B cell (primary cell): ENCODE data around the gene FADS2. TPM values are rescaled to one million over a fixed set of nuclear protein-coding genes. Genes with fewer than 3 reads are reported as not detected.

ENCODE experiments used
- ATAC-seq: fragments of 200-7000 bp; cut with Tn5 transposase; one replicate; pipeline ENCODE4 v1.10.0; 2021; ENCODE audit warnings: low read depth, mild to moderate bottlenecking, moderate number of reproducible peaks, moderate library complexity
- CTCF ChIA-PET: fragments of 350-600 bp; sonication (Branson Sonifier 250); formaldehyde crosslinking; loops from one replicate; lab custom pipeline; 2021; ENCODE audit warnings: antibody characterized with exemption, inconsistent platforms; lab: Charles Lee
- POLR2A ChIA-PET: fragments of 350-600 bp; sonication (Branson Sonifier 250); formaldehyde crosslinking; loops from one replicate; lab custom pipeline; 2021; ENCODE audit warnings: antibody characterized with exemption; lab: Charles Lee
- DNase-seq: peaks from one replicate; pipeline ENCODE4 v3.0.0; 2013
- H2AFZ ChIP-seq: 2 replicates; pipeline ENCODE4 v1.6.1; 2012; ENCODE audit warnings: mild to moderate bottlenecking, low read depth, low read length; ENCODE audit not compliant: insufficient read depth, poor library complexity, severe bottlenecking
- H3K27ac ChIP-seq, 2 donors: 1 replicate in 1 of 2; 2 replicates in 1 of 2; pipeline ENCODE4 v1.5.1; 2012 to 2013; ENCODE audit warnings: low read length in 2 of 2, mild to moderate bottlenecking in 2 of 2, moderate library complexity in 1 of 2
- H3K27me3 ChIP-seq, 4 experiments: fragments of 200-600 bp in 1 of 4; sonication (generic) in 1 of 4; replicated peaks in 1 of 4; 1 replicate in 2 of 4; 2 replicates in 2 of 4; pipeline versions ENCODE4 v1.6.1 to v1.7.0; 2013 to 2016; ENCODE audit warnings: low read length in 3 of 4, mild to moderate bottlenecking in 2 of 4, mixed read lengths in 1 of 4, moderate library complexity in 1 of 4; ENCODE audit not compliant: insufficient read depth in 4 of 4, control insufficient read depth in 3 of 4; ENCODE audit errors: control extremely low read depth in 1 of 4
- H3K36me3 ChIP-seq, 2 experiments: replicated peaks in 1 of 2; 1 replicate in 1 of 2; 2 replicates in 1 of 2; pipeline versions ENCODE4 v1.6.1 to v1.7.1; 2013; ENCODE audit warnings: low read length in 1 of 2; ENCODE audit not compliant: insufficient read depth in 2 of 2, control insufficient read depth in 1 of 2; ENCODE audit errors: control extremely low read depth in 1 of 2, extremely low read depth in 1 of 2
- H3K4me1 ChIP-seq, 2 donors: fragments of 200-600 bp in 1 of 2; sonication (generic) in 1 of 2; 1 replicate in 1 of 2; 2 replicates in 1 of 2; pipeline versions ENCODE4 v1.5.1 to v1.6.1; 2013 to 2017; ENCODE audit warnings: low read length in 2 of 2; ENCODE audit not compliant: control insufficient read depth in 2 of 2, insufficient read depth in 2 of 2
- H3K4me2 ChIP-seq: replicated peaks from 2 replicates; pipeline ENCODE3; 2012; ENCODE audit warnings: mild to moderate bottlenecking, low read depth, low read length; ENCODE audit not compliant: poor library complexity, severe bottlenecking
- H3K4me3 ChIP-seq, 5 experiments: fragments of 200-600 bp in 1 of 5; sonication (generic) in 1 of 5; 1 replicate in 3 of 5; 2 replicates in 2 of 5; pipeline versions ENCODE4 v1.5.1 to v1.7.0; 2011 to 2016; ENCODE audit warnings: low read length in 4 of 5, mild to moderate bottlenecking in 4 of 5, low read depth in 2 of 5, control low read depth in 1 of 5, moderate library complexity in 1 of 5; ENCODE audit not compliant: insufficient read depth in 1 of 5; ENCODE audit errors: control extremely low read depth in 1 of 5, extremely low read depth in 1 of 5
- H3K79me2 ChIP-seq: fragments of 200-600 bp; sonication (generic); one replicate; pipeline ENCODE4 v1.6.0; 2016; ENCODE audit warnings: low read length; ENCODE audit not compliant: control insufficient read depth, insufficient read depth
- H3K9ac ChIP-seq: fragments of 200-600 bp; sonication (generic); 2 replicates; pipeline ENCODE4 v1.6.1; 2017; ENCODE audit warnings: mild to moderate bottlenecking, low read length, moderate library complexity
- H3K9me3 ChIP-seq, 3 donors: one replicate each; pipeline versions ENCODE4 v1.6.1 to v1.7.1; 2013; ENCODE audit warnings: low read length in 2 of 3; ENCODE audit not compliant: control insufficient read depth in 2 of 3, insufficient read depth in 1 of 3; ENCODE audit errors: control extremely low read depth in 1 of 3
- H4K20me1 ChIP-seq: 2 replicates; pipeline ENCODE4 v1.6.0; 2012; ENCODE audit warnings: mild to moderate bottlenecking, low read length; ENCODE audit not compliant: insufficient read depth, control insufficient read depth, poor library complexity, severe bottlenecking
- H3K27ac Mint-ChIP-seq: one replicate; pipeline ENCODE4 v1.8.0; 2021; ENCODE audit warnings: mixed read lengths
- H3K27me3 Mint-ChIP-seq: one replicate; pipeline ENCODE4 v1.8.0; 2021; ENCODE audit warnings: mixed read lengths
- H3K4me1 Mint-ChIP-seq: one replicate; pipeline ENCODE4 v1.8.0; 2021; ENCODE audit warnings: mixed read lengths
- H3K4me3 Mint-ChIP-seq: one replicate; pipeline ENCODE4 v1.8.0; 2021; ENCODE audit warnings: mixed read lengths
- H3K9me3 Mint-ChIP-seq: one replicate; pipeline ENCODE4 v1.8.0; 2022; ENCODE audit warnings: mixed read lengths; ENCODE audit not compliant: insufficient read depth
- EZH2 ChIP-seq: IDR thresholded peaks from 2 replicates; pipeline ENCODE4 v1.6.1; 2012; ENCODE audit warnings: borderline replicate concordance, low read depth, mild to moderate bottlenecking, moderate library complexity, low read length; ENCODE audit not compliant: insufficient read depth, poor library complexity, severe bottlenecking
- WGBS: methylation state at CpG from one replicate; pipeline ENCODE4 v1.1.5; 2013; ENCODE audit warnings: missing lambda C conversion rate; ENCODE audit not compliant: insufficient coverage; 5-methylcytosine and 5-hydroxymethylcytosine counted together
- intact Hi-C: fragments of 100-400 bp; cut with micrococcal nuclease; formaldehyde crosslinking; loops from one replicate; pipeline ENCODE4 v1.10.0; 2022
- polyA plus RNA-seq: library from polyadenylated mRNA; depleted of rRNA; stranded (reverse); fragments of >200 nt; gene quantifications from 2 replicates; pipeline ENCODE4 v1.2.3, GENCODE V29; 2012
- total RNA-seq, 2 donors: library from RNA; stranded (reverse); fragments of 120-200 nt in 1 of 2; gene quantifications; 1 replicate in 1 of 2; 2 replicates in 1 of 2; pipeline versions ENCODE4 v1.2.3 to v1.2.4, GENCODE V29; 2013 to 2022
- TF ChIP-seq, protein P1 (sequence below): fragments of 200-600 bp; IDR thresholded peaks from one replicate; pipeline ENCODE4 v1.8.0; 2022; ENCODE audit warnings: antibody characterized with exemption, mild to moderate bottlenecking

Gene FADS2
- total and polyA plus RNA-seq, 2 donors (not counting 1 experiment from before 2014, with no cell fraction given), result 1.5 to 5.9 TPM

DNA sequence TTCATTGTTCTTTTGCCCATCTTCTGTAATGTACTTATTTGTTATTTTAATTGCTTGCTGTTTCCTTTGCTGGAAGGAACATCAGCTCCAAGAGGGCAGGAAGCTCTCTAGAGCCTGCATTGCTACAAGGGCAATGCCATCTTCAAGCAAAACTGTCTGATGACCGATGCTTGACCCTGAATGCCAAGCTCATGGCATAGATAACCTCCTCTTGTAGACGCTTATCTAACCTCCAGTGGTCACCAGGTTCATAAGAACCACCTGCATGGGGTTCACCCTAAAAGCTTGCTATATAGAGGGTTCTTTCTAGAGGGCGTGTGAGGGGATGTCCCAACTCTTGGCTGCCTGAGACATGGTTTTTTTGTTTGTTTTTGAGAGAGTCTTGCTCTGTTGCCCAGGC, 46.8 kb downstream of the FADS2 start:
- DNase-seq, result no peak

DNA sequence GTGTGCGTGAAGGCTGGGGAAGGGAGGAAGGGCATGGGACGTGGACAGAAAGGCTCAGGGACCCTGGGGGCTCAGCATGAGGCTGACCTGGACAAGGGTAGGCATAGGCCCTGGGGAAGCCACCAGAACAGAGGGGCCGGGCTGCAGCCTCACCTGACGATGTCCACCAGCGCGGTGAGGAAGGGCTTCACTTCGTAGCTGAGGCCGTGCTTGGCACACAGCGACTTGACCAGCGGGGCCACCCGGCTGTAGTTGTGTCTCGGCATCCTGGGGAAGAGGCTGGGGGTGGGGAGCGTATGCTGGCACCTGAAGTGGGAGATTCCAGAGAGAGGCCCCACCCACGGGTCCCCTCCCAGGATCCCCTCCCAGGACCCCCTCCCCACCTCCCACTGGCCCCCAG, 47.6 kb downstream of the FADS2 start:
- no peaks in the 10 kb centered on the region for H3K9me3 ChIP-seq
- no peak for TF ChIP-seq EZH2
- TF ChIP-seq, protein P1, sequence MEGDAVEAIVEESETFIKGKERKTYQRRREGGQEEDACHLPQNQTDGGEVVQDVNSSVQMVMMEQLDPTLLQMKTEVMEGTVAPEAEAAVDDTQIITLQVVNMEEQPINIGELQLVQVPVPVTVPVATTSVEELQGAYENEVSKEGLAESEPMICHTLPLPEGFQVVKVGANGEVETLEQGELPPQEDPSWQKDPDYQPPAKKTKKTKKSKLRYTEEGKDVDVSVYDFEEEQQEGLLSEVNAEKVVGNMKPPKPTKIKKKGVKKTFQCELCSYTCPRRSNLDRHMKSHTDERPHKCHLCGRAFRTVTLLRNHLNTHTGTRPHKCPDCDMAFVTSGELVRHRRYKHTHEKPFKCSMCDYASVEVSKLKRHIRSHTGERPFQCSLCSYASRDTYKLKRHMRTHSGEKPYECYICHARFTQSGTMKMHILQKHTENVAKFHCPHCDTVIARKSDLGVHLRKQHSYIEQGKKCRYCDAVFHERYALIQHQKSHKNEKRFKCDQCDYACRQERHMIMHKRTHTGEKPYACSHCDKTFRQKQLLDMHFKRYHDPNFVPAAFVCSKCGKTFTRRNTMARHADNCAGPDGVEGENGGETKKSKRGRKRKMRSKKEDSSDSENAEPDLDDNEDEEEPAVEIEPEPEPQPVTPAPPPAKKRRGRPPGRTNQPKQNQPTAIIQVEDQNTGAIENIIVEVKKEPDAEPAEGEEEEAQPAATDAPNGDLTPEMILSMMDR, result no peak
- no peak overlapping the region for H3K9ac ChIP-seq
- H3K4me2 ChIP-seq, result no peak overlapping the region
- Mint-ChIP-seq H3K4me1 (peaks cover 34% of the 10 kb centered on the region), H3K4me3 (no peak overlapping the region), H3K9me3 (no peaks in the 10 kb centered on the region), H3K27ac (no peak overlapping the region), H3K27me3 (no peaks in the 10 kb centered on the region)
- peaks cover 0 to 14% of the 10 kb centered on the region in 2 experiments for H3K36me3 ChIP-seq
- intact Hi-C loops, result no loop called here
- 100% methylated on average over 13 of the region's 14 CpGs for WGBS
- peaks cover 0 to 3% (median 0%) of the 10 kb centered on the region in 4 experiments for H3K27me3 ChIP-seq
- DNase-seq (no peak), ATAC-seq (no peak)
- no peaks in the 10 kb centered on the region for H3K79me2 ChIP-seq
- ChIA-PET CTCF (interaction anchor here (0.9 to 17.9 kb wide), 7 partner anchors 17 to 233 kb away, joined by 3 to 307 read pairs (median 114); partner anchors contain the start of gene BEST1), POLR2A (interaction anchor here (0.7 kb wide), 1 partner anchor 1688 kb away, joined by 4 read pairs; no protein-coding TSS in a partner anchor)
- H2AFZ ChIP-seq, result no peak overlapping the region
- H3K4me1 ChIP-seq, result peaks cover 26 to 31% of the 10 kb centered on the region in 2 donors
- H4K20me1 ChIP-seq, result no peaks in the 10 kb centered on the region
- H3K4me3 ChIP-seq, result no peak overlapping the region
- no peak overlapping the region for H3K27ac ChIP-seq

More for the DNA sequence above, 46.8 kb downstream of the FADS2 start:
- 71% methylated on average over 2 of the region's 3 CpGs for WGBS
- H3K36me3 ChIP-seq, result peaks cover 0 to 14% of the 10 kb centered on the region in 2 experiments
- CTCF ChIA-PET, result interaction anchor here (0.9 to 17.9 kb wide), 6 partner anchors 17 to 234 kb away, joined by 3 to 307 read pairs (median 128); partner anchors contain the start of gene BEST1
- no peak overlapping the region for H2AFZ ChIP-seq
- no peaks in the 10 kb centered on the region for H3K79me2 ChIP-seq
- POLR2A ChIA-PET, result no interaction called here
- H3K9me3 ChIP-seq, result no peaks in the 10 kb centered on the region
- H3K9me3 Mint-ChIP-seq, result no peaks in the 10 kb centered on the region
- H3K27me3 ChIP-seq, result peaks cover 0 to 4% (median 0%) of the 10 kb centered on the region in 4 experiments
- no peak for ATAC-seq
- peaks cover 25% of the 10 kb centered on the region for H3K4me1 Mint-ChIP-seq
- no peak overlapping the region for H3K9ac ChIP-seq
- H3K27ac ChIP-seq, result no peak overlapping the region
- no peak overlapping the region for H3K4me3 Mint-ChIP-seq
- TF ChIP-seq EZH2, result no peak
- TF ChIP-seq, protein P1, result no peak
- H3K27me3 Mint-ChIP-seq, result no peaks in the 10 kb centered on the region
- H3K27ac Mint-ChIP-seq, result no peak overlapping the region
- peaks cover 17 to 25% of the 10 kb centered on the region in 2 donors for H3K4me1 ChIP-seq
- no peak overlapping the region for H3K4me2 ChIP-seq
- no peaks in the 10 kb centered on the region for H4K20me1 ChIP-seq
- intact Hi-C loops, result no loop called here
- H3K4me3 ChIP-seq, result no peak overlapping the region
